Peyer's patch (tissue), 4 donors: ENCODE measurements around the gene MEG3.

Experiments
- CTCF ChIP-seq, 6 experiments: fragments of 450-650 bp in 4 of 6; fragments of 200-600 bp in 2 of 6; sonication (generic) in 1 of 6; IDR thresholded peaks; one replicate each; pipeline ENCODE4 v1.5.1; 2017 to 2019; ENCODE audit warnings: antibody characterized with exemption in 6 of 6, mild to moderate bottlenecking in 3 of 6, moderate library complexity in 1 of 6
- POLR2A ChIP-seq, 2 donors: fragments of 450-650 bp; IDR thresholded peaks; one replicate each; pipeline ENCODE4 v1.5.1; 2017; ENCODE audit warnings: antibody characterized with exemption in 2 of 2, mild to moderate bottlenecking in 2 of 2, moderate library complexity in 2 of 2

- TF ChIP-seq CTCF (IDR thresholded peaks at IDR 0.05): no peak
- no peak for TF ChIP-seq POLR2A (IDR thresholded peaks at IDR 0.05)
These were observed 48.5 kb upstream of the MEG3 start for GRCh38 chr14:100777366-100777817.
